ENCODE measurements around the gene AOC1.

Gene AOC1

GRCh38 chr7:150890853-150891584 is 38.7 kb downstream of the AOC1 start:
- TF ChIP-seq CTCF (IDR thresholded peaks at IDR 0.05; ENCODE audit: low read depth, low read length) = no peak
- no peak for DNase-seq (ENCODE audit: extremely low read depth, low read depth)

- no peak for TF ChIP-seq CTCF (IDR thresholded peaks at IDR 0.05; ENCODE audit: low read depth, low read length)
- DNase-seq (ENCODE audit: extremely low read depth, low read depth) = no peak
Measured at GRCh38 chr7:150891740-150892139, 39.4 kb downstream of the AOC1 start.

- DNase-seq (ENCODE audit: extremely low read depth, low read depth) = no peak
Measured at GRCh38 chr7:150895809-150896208, 43.5 kb downstream of the AOC1 start.

DNA sequence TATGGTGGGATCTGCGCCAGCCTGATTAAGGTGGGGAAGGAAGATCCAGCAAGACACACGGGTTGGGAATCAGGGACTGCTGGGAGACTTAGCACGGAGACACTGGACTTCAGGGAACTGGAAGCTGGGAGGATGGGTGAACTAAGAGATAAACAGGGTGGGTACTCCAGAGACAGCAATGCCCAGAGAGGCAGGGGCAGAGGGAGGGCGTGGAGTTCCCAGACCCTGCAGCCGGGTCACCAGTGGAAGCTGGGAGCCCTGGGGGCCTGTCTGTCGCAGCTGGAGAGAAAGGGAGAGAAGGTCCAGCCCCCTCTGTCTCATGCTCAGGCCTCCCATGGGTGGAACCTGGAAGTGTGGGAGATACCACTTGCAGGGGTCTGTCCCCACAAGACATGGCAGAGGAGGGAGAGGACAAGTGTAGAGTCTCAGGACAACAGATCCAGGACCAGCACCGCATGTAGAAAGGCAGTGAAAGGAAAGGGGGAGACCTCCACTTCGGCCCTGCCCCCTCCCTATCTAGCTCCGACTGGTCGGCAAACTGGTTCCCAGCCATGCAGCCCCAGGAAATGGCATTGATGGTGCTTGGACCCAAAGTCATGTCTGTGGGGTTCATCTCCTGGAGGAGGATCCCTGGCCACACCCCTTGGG is 44.4 kb downstream of the AOC1 start:
- TF ChIP-seq CTCF (IDR thresholded peaks at IDR 0.05; ENCODE audit: low read depth, low read length) = no peak

More at GRCh38 chr7:150895809-150896208, 43.5 kb downstream of the AOC1 start:
- no peak for TF ChIP-seq CTCF (IDR thresholded peaks at IDR 0.05; ENCODE audit: low read depth, low read length)

GRCh38 chr7:150897502-150898474 is 45.5 kb downstream of the AOC1 start:
- TF ChIP-seq CTCF (IDR thresholded peaks at IDR 0.05; ENCODE audit: low read depth, low read length) = no peak
- DNase-seq (ENCODE audit: extremely low read depth, low read depth) = no peak

More for the DNA sequence above, 44.4 kb downstream of the AOC1 start:
- no peak for DNase-seq (ENCODE audit: extremely low read depth, low read depth)

DNA sequence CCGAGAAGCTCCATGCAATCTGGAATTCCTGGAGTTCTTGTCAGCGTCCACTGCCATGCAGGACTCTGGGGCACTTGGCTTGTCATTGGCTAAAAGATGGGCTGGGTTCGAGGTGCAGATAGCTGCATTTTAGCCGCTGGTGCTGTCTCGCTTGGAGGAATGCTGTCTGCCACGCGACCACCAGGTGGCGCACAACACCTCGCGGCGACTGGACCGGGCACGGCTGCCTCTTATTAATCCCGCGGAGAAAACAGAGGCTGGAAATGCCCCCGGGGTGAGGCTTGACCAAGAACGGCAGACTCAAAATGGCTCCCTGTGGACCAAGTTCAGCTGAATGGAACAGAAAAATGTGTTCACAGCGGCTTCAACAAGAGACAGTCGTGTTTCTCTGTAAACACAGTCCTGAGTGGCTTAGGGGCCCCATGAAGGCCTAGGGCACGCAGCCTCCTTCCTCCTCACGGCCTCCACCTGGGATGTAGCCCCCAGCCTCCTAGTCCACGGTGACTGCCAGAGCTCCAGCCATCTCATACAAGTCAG is 46.2 kb downstream of the AOC1 start:
- peak; percentile 92 for TF ChIP-seq CTCF (IDR thresholded peaks at IDR 0.05; ENCODE audit: low read depth, low read length)
- peak; percentile 23 for DNase-seq (ENCODE audit: extremely low read depth, low read depth)
